MM.1S (cell line): ENCODE data around the gene CTSC.
A peak's percentile ranks its signal among the peaks of the same experiment; 100 is the strongest.

Experiments used
- DNase-seq: peaks from one replicate; pipeline ENCODE4 v3.0.0-alpha.2; 2015
- H2AFZ ChIP-seq: fragments of 300-600 bp; sonication (generic); 2 replicates; pipeline ENCODE4 v1.6.0; 2016; ENCODE audit warnings: antibody characterized with exemption, low read length
- H3F3A ChIP-seq: fragments of 300-600 bp; sonication (generic); 2 replicates; pipeline ENCODE4 v1.6.1; 2016; ENCODE audit warnings: mild to moderate bottlenecking, antibody characterized with exemption, low read length, moderate library complexity, mixed read lengths; ENCODE audit not compliant: insufficient read depth
- H3K27ac ChIP-seq: fragments of 300-600 bp; sonication (generic); 2 replicates; pipeline ENCODE4 v1.5.1; 2016; ENCODE audit warnings: mild to moderate bottlenecking, low read length
- H3K27me3 ChIP-seq: fragments of 300-600 bp; sonication (generic); replicated peaks from 2 replicates; pipeline ENCODE4 v1.6.0; 2016; ENCODE audit warnings: low read length; ENCODE audit not compliant: insufficient read depth
- H3K36me3 ChIP-seq: fragments of 300-600 bp; sonication (generic); replicated peaks from 2 replicates; pipeline ENCODE4 v1.6.1; 2016; ENCODE audit warnings: mild to moderate bottlenecking, low read length, mixed read lengths; ENCODE audit not compliant: insufficient read depth
- H3K4me1 ChIP-seq: fragments of 300-600 bp; sonication (generic); 2 replicates; pipeline ENCODE4 v1.6.1; 2016; ENCODE audit warnings: low read length, mixed read lengths
- H3K4me2 ChIP-seq: fragments of 300-600 bp; sonication (generic); 2 replicates; pipeline ENCODE4 v1.6.0; 2016; ENCODE audit warnings: low read depth, low read length
- H3K4me3 ChIP-seq: fragments of 300-600 bp; sonication (generic); 2 replicates; pipeline ENCODE4 v1.5.1; 2016; ENCODE audit warnings: low read length, mixed read lengths
- H3K79me2 ChIP-seq: fragments of 300-600 bp; sonication (generic); 2 replicates; pipeline ENCODE4 v1.6.1; 2016; ENCODE audit warnings: mixed run types, low read length, mixed read lengths
- H3K9ac ChIP-seq: fragments of 300-600 bp; sonication (generic); 2 replicates; pipeline ENCODE4 v1.6.1; 2016; ENCODE audit warnings: low read length, mixed read lengths
- H3K9me2 ChIP-seq: fragments of 300-600 bp; sonication (generic); replicated peaks from 2 replicates; pipeline ENCODE4 v1.6.1; 2016; ENCODE audit warnings: mild to moderate bottlenecking, low read length, mixed read lengths; ENCODE audit not compliant: insufficient read depth
- H3K9me3 ChIP-seq: fragments of 300-600 bp; sonication (generic); replicated peaks from 2 replicates; pipeline ENCODE4 v1.6.1; 2016; ENCODE audit warnings: mild to moderate bottlenecking, low read length, mixed read lengths; ENCODE audit not compliant: insufficient read depth
- H4K20me1 ChIP-seq: fragments of 300-600 bp; sonication (generic); 2 replicates; pipeline ENCODE4 v1.6.1; 2016; ENCODE audit warnings: mild to moderate bottlenecking, low read length, moderate library complexity, mixed read lengths; ENCODE audit not compliant: insufficient read depth
- CTCF ChIP-seq: fragments of 300-600 bp; sonication (generic); IDR thresholded peaks from 2 replicates; pipeline ENCODE4 v1.5.1; 2016; ENCODE audit warnings: antibody characterized with exemption, low read length, mixed read lengths
- EZH2 ChIP-seq: fragments of 300-600 bp; sonication (generic); optimal IDR thresholded peaks from 2 replicates; pipeline ENCODE3; 2017; ENCODE audit warnings: low read depth, mild to moderate bottlenecking, antibody characterized with exemption, low read length, mixed read lengths
- EZH2phosphoT487 ChIP-seq: fragments of 300-600 bp; sonication (generic); IDR thresholded peaks from 2 replicates; pipeline ENCODE4 v1.6.1; 2018; ENCODE audit warnings: antibody characterized with exemption, low read length

Gene CTSC

GRCh38 chr11:88359114-88359513 is 21.6 kb upstream of the CTSC start:
- no peak for DNase-seq
- no peak overlapping the region for H3K4me2 ChIP-seq
- TF ChIP-seq CTCF (no peak), EZH2phosphoT487 (no peak), EZH2 (no peak)
- H3F3A ChIP-seq: no peaks in the 10 kb centered on the region; the same call in 1 of the 2 replicates
- H2AFZ ChIP-seq: no peak overlapping the region
- no peaks in the 10 kb centered on the region for H3K27me3 ChIP-seq
- no peak overlapping the region for H3K4me3 ChIP-seq
- no peaks in the 10 kb centered on the region for H3K9me3 ChIP-seq
- peaks cover 17% of the 10 kb centered on the region for H3K4me1 ChIP-seq
- no peaks in the 10 kb centered on the region for H3K9me2 ChIP-seq
- H3K27ac ChIP-seq: no peak overlapping the region
- H3K36me3 ChIP-seq: no peaks in the 10 kb centered on the region
- no peak overlapping the region for H3K9ac ChIP-seq
- no peaks in the 10 kb centered on the region for H4K20me1 ChIP-seq
- H3K79me2 ChIP-seq: no peaks in the 10 kb centered on the region

GRCh38 chr11:88358040-88358431 is 20.5 kb upstream of the CTSC start:
- Histone ChIP-seq H3K36me3 (no peaks in the 10 kb centered on the region), H4K20me1 (no peaks in the 10 kb centered on the region), H3K4me3 (no peak overlapping the region), H3K9ac (no peak overlapping the region), H3K9me2 (no peaks in the 10 kb centered on the region), H3K27me3 (no peaks in the 10 kb centered on the region), H3K27ac (no peak overlapping the region), H3K9me3 (no peaks in the 10 kb centered on the region), H3K4me1 (peaks cover 17% of the 10 kb centered on the region), H2AFZ (no peak overlapping the region), H3K79me2 (no peaks in the 10 kb centered on the region), H3F3A (no peaks in the 10 kb centered on the region), H3K4me2 (no peak overlapping the region)
- TF ChIP-seq EZH2: no peak
- TF ChIP-seq CTCF: no peak
- TF ChIP-seq EZH2phosphoT487: no peak
- DNase-seq: no peak

DNA sequence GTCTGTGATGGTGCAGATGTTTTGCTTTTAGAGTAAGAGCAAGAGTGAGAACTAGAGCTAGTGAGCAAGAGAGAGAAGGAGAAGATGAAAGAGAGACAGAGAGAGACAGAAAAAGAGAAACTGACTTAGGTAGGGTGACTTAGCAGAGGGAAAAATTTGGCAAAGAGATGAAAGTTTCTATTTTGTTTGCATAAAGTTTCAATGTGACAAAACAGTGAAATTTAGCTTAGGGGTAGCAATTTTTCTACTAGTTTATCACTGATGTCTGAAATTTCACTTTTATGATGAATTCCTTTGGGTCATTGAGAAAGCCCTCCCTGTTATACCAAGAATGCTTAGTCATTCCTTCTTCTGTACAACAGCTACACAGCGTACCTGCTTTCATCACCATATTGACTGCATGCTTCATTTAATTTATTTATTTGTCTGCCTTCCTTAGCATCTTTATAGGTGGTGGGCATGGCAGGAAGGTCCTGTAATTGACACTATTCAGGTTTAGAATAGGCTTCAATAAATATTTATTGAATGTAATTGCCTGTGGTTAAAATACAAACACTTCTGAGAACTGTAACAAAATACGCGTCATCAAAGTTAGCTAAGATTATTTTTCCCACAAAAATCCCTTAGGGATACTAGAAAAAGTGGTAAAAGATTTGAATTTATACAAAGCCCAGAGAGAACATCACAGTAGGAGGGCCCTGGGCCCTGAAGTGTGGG is 19.9 kb upstream of the CTSC start:
- no peaks in the 10 kb centered on the region for H4K20me1 ChIP-seq
- H2AFZ ChIP-seq: no peak overlapping the region
- H3K4me2 ChIP-seq: 0 out of 2 replicates have a peak overlapping the region, but pooled peaks have one; percentile 2
- TF ChIP-seq EZH2 (no peak), EZH2phosphoT487 (no peak), CTCF (no peak)
- no peak overlapping the region for H3K4me3 ChIP-seq
- H3K9me3 ChIP-seq: no peaks in the 10 kb centered on the region
- no peaks in the 10 kb centered on the region for H3K36me3 ChIP-seq
- no peaks in the 10 kb centered on the region for H3K27me3 ChIP-seq
- no peaks in the 10 kb centered on the region for H3K79me2 ChIP-seq
- H3F3A ChIP-seq: no peaks in the 10 kb centered on the region
- no peak overlapping the region for H3K9ac ChIP-seq
- H3K4me1 ChIP-seq: peaks cover 17% of the 10 kb centered on the region
- H3K27ac ChIP-seq: no peak overlapping the region
- DNase-seq: no peak
- no peaks in the 10 kb centered on the region for H3K9me2 ChIP-seq
